ENCODE data around the gene EHMT1. TPM values are rescaled to one million over a fixed set of nuclear protein-coding genes. Genes with fewer than 3 reads are reported as not detected.
"Not testable (repeated sequence)": the region's sequence is repeated elsewhere in the genome, so short reads cannot be mapped to it uniquely, and the experiment has no call there.

EHMT1 gene
- total RNA-seq, 1 donor from 2014 or later: 82.7 TPM

DNA sequence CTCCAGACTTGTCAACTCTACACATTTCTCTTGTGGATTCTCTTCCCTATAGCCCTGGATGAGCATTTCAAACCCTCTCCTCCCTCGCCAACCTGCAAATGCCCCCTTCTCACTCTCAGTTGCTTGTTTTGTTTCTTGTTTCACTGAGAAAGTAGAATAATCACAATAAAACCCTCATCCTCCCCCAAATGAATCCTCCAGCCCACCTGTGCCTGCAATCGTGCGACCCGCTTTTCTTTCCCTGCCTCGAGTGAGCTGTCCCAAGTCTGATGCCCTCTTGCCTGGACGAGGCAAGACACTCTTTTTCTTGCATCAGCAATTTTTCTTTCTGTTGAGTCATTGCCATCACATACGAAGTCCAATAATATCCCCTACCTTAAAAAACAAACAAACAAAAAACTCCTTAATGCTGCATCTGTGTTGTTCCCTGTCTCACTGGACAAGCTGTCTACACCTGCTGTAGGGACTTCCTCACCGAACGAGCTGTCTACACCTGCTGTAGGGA is 255.1 kb downstream of the EHMT1 start:
- H3K36me3 ChIP-seq: no peaks in the 10 kb centered on the region
- no peak overlapping the region for H3K4me3 ChIP-seq
- ATAC-seq (no peak), DNase-seq (no peak)
- no peaks in the 10 kb centered on the region for H3K4me1 ChIP-seq
- intact Hi-C loops (cut with DNase I): no loop called here
- peaks cover 31% of the 10 kb centered on the region for H3K27me3 ChIP-seq
- TF ChIP-seq, protein P1, sequence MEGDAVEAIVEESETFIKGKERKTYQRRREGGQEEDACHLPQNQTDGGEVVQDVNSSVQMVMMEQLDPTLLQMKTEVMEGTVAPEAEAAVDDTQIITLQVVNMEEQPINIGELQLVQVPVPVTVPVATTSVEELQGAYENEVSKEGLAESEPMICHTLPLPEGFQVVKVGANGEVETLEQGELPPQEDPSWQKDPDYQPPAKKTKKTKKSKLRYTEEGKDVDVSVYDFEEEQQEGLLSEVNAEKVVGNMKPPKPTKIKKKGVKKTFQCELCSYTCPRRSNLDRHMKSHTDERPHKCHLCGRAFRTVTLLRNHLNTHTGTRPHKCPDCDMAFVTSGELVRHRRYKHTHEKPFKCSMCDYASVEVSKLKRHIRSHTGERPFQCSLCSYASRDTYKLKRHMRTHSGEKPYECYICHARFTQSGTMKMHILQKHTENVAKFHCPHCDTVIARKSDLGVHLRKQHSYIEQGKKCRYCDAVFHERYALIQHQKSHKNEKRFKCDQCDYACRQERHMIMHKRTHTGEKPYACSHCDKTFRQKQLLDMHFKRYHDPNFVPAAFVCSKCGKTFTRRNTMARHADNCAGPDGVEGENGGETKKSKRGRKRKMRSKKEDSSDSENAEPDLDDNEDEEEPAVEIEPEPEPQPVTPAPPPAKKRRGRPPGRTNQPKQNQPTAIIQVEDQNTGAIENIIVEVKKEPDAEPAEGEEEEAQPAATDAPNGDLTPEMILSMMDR (IDR thresholded peaks at IDR 0.05): no peak
- H3K27ac ChIP-seq: no peak overlapping the region
- no peaks in the 10 kb centered on the region for H3K9me3 ChIP-seq

DNA sequence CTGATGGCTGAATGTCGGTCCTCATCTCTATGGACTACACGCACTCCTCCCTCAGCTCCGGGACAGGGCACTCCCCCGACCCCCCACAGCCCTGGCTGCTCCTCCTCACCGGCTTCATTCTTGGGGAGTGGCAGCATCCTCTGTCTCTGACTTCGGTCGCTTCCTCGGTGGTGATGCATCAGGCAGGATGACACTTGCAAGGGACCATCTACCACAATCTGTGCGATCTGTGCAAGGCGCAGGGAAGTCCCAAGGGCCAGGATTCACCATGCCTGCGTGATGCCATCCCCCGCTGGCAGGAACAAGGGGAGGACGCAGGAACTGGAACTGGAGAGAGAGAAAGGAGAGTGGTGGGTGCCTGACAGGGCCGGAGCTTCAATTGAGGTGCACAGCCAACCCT is 256.5 kb downstream of the EHMT1 start:
- H3K9me3 ChIP-seq: no peaks in the 10 kb centered on the region
- no peaks in the 10 kb centered on the region for H3K4me1 ChIP-seq
- no peaks in the 10 kb centered on the region for H3K36me3 ChIP-seq
- H3K4me3 ChIP-seq: no peak overlapping the region
- H3K27ac ChIP-seq: no peak overlapping the region
- TF ChIP-seq, protein P1 (IDR thresholded peaks at IDR 0.05): no peak
- H3K27me3 ChIP-seq: peaks cover 45% of the 10 kb centered on the region
- intact Hi-C loops (cut with DNase I): no loop called here
- no peak for ATAC-seq
- no peak for DNase-seq

- H3K4me3 ChIP-seq: no peak overlapping the region
- intact Hi-C loops (cut with DNase I): no loop called here
- H3K9me3 ChIP-seq: no peaks in the 10 kb centered on the region
- ATAC-seq: no peak
- H3K4me1 ChIP-seq: no peaks in the 10 kb centered on the region
- H3K27me3 ChIP-seq: peaks cover 45% of the 10 kb centered on the region
- DNase-seq: no peak
- no peak overlapping the region for H3K27ac ChIP-seq
- TF ChIP-seq, protein P1 (IDR thresholded peaks at IDR 0.05): no peak
- H3K36me3 ChIP-seq: no peaks in the 10 kb centered on the region
Measured at GRCh38 chr9:137875846-137876245, 257.0 kb downstream of the EHMT1 start.

DNA sequence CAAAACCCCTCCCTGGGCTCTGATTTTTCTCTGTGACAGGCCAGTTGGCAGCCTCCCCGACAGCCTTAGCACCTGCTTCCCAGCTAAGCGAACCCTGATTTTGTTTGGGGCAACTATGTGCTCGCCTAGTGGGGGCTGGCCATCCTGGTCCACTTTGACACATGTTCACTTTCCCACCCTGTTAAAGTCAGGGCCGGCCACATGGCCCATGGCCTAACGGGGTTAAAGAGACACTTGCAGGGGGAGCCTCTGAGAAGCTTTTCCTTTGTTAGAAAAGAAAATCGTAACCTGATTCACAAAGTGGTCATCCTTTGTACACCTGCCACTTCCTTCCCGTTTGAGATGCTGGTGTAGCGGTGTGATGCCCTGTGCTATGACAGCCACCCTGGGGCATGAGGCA is 257.5 kb downstream of the EHMT1 start:
- Histone ChIP-seq H3K4me1 (no peaks in the 10 kb centered on the region), H3K27ac (no peak overlapping the region), H3K36me3 (no peaks in the 10 kb centered on the region), H3K27me3 (peaks cover 45% of the 10 kb centered on the region), H3K9me3 (no peaks in the 10 kb centered on the region), H3K4me3 (no peak overlapping the region)
- DNase-seq (no peak), ATAC-seq (no peak)
- intact Hi-C loops (cut with DNase I): no loop called here
- TF ChIP-seq, protein P1 (IDR thresholded peaks at IDR 0.05): no peak

GRCh38 chr9:137876781-137877386 is 258.1 kb downstream of the EHMT1 start:
- intact Hi-C loops (cut with DNase I): no loop called here
- peaks cover 45% of the 10 kb centered on the region for H3K27me3 ChIP-seq
- no peak for ATAC-seq

DNA sequence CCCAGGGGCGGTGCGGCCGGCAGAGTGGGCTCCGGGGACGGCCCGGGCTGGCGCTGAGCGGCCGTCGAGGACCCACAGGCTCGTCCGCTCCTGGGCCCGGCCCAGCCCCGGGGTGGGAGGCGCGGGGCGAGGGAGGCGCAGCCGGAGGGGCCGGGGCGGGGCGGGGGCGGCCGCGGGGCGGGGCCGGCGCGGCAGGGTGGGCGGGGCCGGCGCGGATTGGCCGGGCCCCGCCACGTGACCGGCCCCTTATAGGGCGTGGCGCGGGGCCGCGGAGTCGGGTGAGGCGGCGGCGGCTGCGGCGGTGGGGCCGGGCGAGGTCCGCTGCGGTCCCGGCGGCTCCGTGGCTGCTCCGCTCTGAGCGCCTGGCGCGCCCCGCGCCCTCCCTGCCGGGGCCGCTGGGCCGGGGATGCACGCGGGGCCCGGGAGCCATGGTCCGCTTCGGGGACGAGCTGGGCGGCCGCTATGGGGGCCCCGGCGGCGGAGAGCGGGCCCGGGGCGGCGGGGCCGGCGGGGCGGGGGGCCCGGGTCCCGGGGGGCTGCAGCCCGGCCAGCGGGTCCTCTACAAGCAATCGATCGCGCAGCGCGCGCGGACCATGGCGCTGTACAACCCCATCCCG is 258.8 kb downstream of the EHMT1 start, which contains the start of gene CACNA1B:
Gene CACNA1B (plus strand): TSS at position 277 of the 617 bp plus-strand sequence. CDS start 152 bp downstream, at position 429.
- H3K9me3 ChIP-seq; ATAC-seq; H3K36me3 ChIP-seq; DNase-seq; H3K4me1 ChIP-seq; intact Hi-C loops (cut with DNase I); H3K27ac ChIP-seq: not testable (repeated sequence)
- H3K27me3 ChIP-seq: peaks cover 45% of the 10 kb centered on the region
- peak within 1 kb of the TSS; percentile 16 for H3K4me3 ChIP-seq

More at GRCh38 chr9:137876781-137877386, 258.1 kb downstream of the EHMT1 start:
- Histone ChIP-seq H3K4me3 (no peak overlapping the region), H3K9me3 (no peaks in the 10 kb centered on the region), H3K27ac (no peak overlapping the region), H3K4me1 (no peaks in the 10 kb centered on the region), H3K36me3 (no peaks in the 10 kb centered on the region)
- no peak for DNase-seq
- TF ChIP-seq, protein P1 (IDR thresholded peaks at IDR 0.05): no peak

All from upper lobe of right lung (tissue), 1 donor.